GM21825 (cell line): Measurements from ENCODE around the gene JAML.

Experiments
- ATAC-seq: cut with Tn5 transposase; IDR thresholded peaks from one replicate; pipeline ENCODE4 v1.9.1; 2021; ENCODE audit warnings: mild to moderate bottlenecking, moderate library complexity; ENCODE audit not compliant: unreplicated experiment

The JAML gene

GRCh38 chr11:118169300-118170140 lies 55.3 kb downstream of the JAML start:
- no peak for ATAC-seq

- ATAC-seq, result no peak
Measured at GRCh38 chr11:118168751-118169150, 56.1 kb downstream of the JAML start.

GRCh38 chr11:118168316-118168715 lies 56.5 kb downstream of the JAML start:
- no peak for ATAC-seq

GRCh38 chr11:118167906-118168305 lies 56.9 kb downstream of the JAML start:
- ATAC-seq, result no peak

GRCh38 chr11:118167253-118167652 lies 57.6 kb downstream of the JAML start:
- ATAC-seq, result no peak

GRCh38 chr11:118166641-118167040 lies 58.2 kb downstream of the JAML start:
- ATAC-seq, result no peak

- ATAC-seq, result no peak
Measured at GRCh38 chr11:118164885-118165284, 59.9 kb downstream of the JAML start.

- ATAC-seq, result no peak
Measured at GRCh38 chr11:118163494-118163893, 61.3 kb downstream of the JAML start.

- no peak for ATAC-seq
Measured at GRCh38 chr11:118162846-118163245, 62.0 kb downstream of the JAML start.

- ATAC-seq, result no peak
Measured at GRCh38 chr11:118161786-118162185, 63.0 kb downstream of the JAML start.

GRCh38 chr11:118157186-118157895 lies 67.5 kb downstream of the JAML start:
- no peak for ATAC-seq

- ATAC-seq, result no peak
Measured at GRCh38 chr11:118156531-118157185, 68.2 kb downstream of the JAML start.

- no peak for ATAC-seq
Measured at GRCh38 chr11:118155776-118156530, 68.9 kb downstream of the JAML start.

- ATAC-seq, result no peak
Measured at GRCh38 chr11:118154641-118155040, 70.2 kb downstream of the JAML start.

- no peak for ATAC-seq
Measured at GRCh38 chr11:118153976-118154375, 70.8 kb downstream of the JAML start.

GRCh38 chr11:118153516-118153915 lies 71.3 kb downstream of the JAML start:
- ATAC-seq, result no peak

GRCh38 chr11:118152552-118153471 lies 72.0 kb downstream of the JAML start, which contains the start of gene SCN4B:
SCN4B (minus strand) TSS chr11:118152823; CDS start chr11:118152673, 150 bp downstream.
- ATAC-seq, result no peak

GRCh38 chr11:118152020-118152551 lies 72.7 kb downstream of the JAML start:
- no peak for ATAC-seq

- no peak for ATAC-seq
Measured at GRCh38 chr11:118151431-118151830, 73.4 kb downstream of the JAML start.

GRCh38 chr11:118149493-118149892 lies 75.3 kb downstream of the JAML start:
- ATAC-seq, result no peak
